GM18867 (cell line): Measurements from ENCODE around the gene SETD9.
A peak's percentile ranks its signal among the peaks of the same experiment; 100 is the strongest.

ENCODE experiments used
- ATAC-seq: cut with Tn5 transposase; IDR thresholded peaks from one replicate; pipeline ENCODE4 v1.9.1; 2021; ENCODE audit warnings: mild to moderate bottlenecking, moderate library complexity; ENCODE audit not compliant: unreplicated experiment

Gene SETD9

DNA sequence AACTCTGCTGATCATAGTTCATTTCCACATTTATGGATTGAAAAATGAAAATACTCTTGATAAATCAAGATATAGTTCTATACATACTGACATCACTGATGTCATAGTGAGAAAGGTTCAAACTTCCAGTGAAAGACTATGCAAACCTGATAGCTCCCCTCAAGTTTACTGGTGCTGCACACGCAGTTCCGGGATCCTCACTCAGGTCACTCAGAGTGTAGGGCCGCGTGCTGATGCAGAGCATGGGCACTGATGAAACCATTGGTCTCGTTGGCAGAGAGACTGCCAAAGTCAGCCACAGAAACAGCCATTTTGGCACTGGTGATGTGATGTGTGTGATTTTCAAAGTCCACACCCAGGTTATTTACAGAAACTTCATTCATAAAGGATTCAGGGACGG, 13.5 kb downstream of the SETD9 start:
- no peak for ATAC-seq

DNA sequence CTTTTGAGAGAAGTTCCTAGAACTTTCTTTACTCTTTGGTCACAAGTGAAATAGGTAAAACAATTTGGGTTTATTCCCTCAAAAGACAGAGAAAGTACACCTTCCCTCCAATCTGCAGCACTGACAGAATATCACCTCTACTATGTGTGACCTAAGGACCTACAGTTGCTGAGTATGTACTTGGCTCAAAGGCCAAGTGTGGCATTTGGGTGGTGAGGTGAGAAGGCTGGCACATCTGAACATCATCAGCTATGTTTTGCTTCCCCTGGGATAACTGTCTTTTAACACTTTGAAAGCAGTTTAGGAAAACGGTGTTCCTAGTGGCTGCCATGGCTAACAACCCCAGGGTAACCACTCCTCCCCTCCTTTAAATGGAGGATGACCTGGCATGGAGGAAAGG, 24.9 kb downstream of the SETD9 start:
- no peak for ATAC-seq

DNA sequence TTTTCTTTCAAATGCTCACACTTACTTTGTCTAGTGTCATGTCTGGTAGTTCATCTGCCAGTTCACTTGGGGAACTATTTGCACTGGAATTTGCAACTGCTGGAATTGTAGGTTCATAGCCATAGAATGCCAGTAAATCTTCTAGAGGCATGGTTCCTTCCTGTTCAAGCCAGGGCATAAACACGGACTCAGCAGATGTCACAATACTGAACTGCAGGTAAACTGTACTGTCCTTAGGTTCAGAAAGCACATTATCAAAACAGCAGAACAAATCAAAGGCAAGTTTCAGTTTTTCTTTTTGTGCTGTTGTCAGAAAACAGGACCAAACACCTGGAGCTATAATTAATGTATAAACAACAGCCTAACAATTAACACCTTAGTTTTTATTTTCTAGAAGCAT, 29.5 kb downstream of the SETD9 start:
- no peak for ATAC-seq

DNA sequence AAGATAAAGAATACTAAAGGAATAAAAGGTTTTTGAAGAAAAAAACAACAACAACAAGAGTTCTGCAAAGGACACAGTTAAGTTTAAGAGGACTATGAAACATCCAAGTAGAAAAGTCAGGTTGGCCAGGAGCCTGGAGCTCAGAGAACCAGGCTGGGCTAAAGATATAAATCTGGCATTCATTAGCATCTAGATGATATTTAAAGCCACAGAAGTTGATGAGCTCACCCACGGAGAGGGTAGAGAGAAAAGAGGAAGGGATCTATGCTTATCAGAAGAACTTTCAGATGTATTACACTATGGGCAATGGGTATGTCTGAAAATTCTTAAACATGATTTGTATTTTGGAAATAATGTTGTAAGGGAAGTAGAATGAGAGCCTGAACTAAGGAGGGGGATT, 32.6 kb downstream of the SETD9 start:
- ATAC-seq: no peak

DNA sequence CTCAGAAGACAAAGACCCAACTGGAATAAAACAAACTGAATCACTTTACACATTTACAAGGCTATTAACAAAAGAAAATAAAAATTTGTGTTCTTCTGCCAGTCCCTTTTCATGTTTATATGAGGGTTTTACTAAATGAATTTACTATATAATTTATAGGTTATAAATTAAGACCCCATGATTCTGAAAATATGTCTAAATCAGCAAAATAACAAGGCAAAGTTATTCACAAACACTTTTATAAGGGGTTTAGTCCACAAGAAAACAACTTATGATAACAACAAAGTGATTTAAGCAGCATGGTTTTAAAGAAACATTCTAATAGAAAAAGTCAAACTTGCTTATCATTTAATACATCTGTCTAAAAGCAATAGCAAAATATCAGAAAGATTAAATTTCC, 37.7 kb downstream of the SETD9 start:
- no peak for ATAC-seq

DNA sequence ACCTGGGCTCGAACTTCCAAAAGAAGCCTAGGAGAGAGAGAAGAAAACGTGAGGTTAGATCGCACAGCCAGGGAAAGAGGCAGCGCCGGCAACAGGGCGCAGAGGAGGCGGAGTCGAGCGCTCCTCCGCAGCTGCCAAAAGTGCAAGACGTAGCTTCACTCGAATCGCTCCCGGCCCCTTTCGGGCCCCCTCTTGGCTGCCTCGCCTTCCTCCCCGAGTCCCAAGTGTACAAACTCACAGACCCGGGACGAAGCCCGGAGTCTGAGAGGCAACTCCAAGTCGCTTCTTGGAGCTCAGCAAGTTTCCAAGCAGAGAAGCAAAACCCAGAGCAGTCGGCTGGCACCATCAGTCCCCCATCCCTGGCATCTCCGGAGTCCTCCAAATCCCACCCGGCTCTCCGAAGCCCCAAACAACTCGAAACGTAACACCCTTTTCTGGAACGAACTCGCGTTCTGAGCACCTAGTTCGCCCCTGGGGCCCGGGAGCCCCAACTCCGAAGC, 41.3 kb downstream of the SETD9 start:
- ATAC-seq: peak; percentile 55

DNA sequence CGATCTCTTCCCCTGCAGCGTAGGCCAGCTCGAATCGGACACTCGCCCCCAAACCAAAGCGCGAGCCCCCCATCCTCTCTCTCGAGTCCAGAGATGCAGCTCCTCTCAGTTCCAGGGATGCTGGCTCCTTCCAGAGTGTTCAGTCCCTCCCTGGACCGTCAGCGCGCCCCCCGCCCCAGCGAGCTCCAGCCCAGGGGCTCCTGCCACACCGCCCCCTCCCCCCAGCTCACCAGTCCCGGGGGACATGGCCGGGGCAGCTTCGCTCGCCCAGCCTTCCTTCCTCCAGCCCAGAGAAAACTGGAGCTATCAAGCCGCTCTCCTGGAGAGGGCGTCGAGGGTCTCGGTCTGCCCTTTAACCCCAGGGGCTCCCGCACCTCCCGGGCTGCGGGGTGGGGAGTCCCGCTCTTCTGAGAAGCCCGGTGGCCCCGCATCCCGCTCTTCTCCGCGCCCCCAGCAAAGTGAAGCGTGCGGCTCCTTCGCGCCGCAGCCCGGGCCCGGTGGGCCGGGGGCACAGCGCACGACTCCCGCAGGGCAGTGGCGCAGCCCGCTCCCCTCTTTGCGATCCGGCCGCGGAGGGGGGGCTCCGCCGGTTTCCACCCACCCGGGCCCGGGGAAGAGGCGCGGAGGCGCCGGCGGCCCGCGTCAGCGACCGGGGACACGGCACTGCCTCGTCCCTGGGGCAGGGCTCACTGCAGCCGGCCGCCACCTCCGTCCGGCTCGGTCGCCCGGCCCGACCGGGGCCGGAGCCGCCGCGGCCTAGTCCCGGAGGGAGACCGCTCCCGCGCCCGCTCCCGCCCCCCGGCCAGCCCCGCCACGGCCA, 41.9 kb downstream of the SETD9 start:
- peak; percentile 49 for ATAC-seq

DNA sequence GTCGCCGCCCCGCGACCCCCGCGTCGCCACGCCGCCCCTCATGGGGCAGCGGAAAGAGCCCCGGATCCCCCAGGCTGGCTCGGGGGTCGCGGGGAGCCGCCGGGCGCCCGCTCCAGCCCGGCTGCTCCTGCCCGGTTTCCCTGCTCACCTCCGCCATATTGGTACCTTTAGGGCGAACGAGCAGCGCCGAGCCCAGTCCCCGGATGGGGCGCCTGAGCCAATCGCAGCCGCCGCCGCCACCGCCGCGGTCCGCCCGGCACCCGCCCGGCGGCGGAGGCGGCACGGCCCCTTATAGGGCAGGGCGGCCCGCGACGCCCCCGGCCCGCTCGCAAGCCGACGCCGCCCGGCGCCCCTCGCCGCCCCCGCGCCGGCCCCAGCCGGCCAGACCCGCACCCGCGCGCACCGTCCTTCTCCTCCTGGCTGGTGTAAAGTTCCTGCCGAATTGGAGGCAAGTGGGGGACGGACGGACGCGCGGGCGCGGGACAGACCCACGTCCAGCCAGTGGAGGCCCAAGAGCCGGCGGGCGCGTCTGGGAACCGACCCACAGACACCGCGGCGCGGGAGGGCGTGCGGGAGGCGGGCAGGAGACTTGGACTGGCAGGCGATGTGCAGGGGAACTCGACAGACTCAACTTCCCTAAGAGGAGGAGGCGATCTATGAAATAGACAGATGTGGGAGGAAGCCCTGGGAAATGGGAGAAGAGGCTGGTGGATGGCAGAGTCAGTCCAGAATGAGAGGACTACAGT, 42.7 kb downstream of the SETD9 start, which contains the start of gene MIER3:
TSS of gene MIER3 (minus strand) at position 178 of the 746 bp plus-strand sequence. CDS start at position 157, 21 bp downstream.
- ATAC-seq: peak; percentile 93

DNA sequence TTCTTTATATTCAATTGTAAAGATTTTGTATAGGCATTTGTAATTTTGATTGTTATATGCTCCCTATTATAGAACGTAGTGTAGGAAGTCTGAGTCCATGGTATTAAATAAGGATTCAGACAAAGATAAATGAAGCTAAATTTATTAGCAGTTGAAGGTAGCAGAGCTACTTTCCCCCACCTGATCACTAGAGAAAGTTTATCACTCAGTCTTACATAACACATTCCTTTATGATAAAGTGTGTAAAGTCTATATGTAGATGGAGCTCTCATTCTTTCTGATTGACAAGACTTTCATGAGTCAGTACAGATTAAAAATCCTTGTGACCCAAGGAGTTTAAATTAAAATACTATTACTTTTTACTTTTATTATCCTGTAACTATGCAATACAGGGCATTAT, 44.9 kb downstream of the SETD9 start:
- ATAC-seq: no peak

DNA sequence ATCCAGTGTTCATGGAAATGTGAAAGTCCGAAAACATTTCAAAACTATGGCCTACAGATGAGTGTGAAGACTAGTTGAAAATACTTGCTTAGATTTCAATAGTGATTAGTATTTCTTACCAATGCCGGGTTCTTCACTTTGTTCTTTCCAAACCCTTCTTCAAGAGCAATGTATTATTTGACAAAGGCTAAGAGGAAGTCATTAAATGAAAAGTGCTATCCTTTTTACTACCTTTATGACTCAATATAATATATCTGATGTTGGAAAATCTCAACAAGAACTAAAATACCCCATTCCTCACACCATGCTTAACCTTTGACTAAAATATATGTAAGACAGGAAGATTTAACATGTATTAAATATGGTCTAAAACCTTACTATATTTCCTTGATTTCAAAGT, 49.2 kb downstream of the SETD9 start:
- no peak for ATAC-seq

DNA sequence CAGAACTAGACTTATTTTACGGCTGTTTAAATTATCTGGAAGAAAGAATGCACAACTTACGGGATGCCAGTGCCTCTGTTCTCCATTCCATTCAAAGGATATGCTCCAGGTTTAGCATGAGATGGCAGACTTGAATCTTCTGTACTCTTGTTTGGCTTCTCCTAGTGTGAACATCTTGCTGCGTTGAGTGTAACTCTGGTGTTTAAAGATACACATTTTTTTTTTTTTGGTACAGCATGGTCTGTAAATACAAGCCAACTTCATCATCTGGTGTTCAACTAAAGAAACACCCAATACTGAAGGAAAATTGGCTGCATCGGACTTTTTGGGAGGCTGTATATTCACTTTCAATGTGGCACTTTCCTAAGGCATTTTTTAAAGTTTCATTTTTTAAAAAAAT, 49.9 kb downstream of the SETD9 start:
- no peak for ATAC-seq

DNA sequence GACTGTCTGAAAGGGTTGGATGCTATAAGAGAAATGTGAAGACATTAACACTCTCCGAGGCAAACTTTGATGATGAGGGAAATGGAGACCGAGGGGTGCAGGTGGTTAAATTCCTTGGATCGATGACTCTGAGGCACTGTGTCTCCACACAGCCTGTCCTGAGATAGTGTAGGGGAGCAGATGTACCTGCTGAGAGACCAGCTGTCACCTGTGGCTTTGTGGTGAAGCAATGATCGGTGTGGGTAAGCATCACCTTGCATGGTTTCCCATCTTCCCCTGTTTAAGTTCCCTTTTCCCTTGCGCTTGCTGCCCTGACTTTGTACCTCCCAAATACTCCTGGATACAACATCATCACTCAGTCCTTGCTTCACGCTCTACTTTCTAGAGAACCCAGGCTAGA, 52.4 kb downstream of the SETD9 start:
- ATAC-seq: no peak

DNA sequence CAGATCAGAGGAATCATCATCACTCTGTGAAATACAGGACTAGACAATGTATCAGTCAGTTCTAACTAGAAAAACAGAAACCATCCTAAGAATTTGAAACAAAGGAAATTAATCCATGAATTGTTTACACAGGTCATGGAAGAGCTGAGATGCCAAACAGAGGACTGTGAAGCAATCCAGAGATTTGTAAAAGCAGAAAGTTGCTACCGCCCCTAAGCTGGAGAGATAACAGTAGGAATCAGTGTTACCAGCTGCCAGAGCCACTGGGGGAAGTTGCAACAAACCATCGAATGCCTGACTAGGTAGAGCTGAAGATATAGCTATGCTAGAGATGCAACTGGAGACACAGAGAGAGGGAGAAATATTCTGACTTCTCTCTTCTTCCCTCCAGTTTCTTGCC, 52.9 kb downstream of the SETD9 start:
- no peak for ATAC-seq

DNA sequence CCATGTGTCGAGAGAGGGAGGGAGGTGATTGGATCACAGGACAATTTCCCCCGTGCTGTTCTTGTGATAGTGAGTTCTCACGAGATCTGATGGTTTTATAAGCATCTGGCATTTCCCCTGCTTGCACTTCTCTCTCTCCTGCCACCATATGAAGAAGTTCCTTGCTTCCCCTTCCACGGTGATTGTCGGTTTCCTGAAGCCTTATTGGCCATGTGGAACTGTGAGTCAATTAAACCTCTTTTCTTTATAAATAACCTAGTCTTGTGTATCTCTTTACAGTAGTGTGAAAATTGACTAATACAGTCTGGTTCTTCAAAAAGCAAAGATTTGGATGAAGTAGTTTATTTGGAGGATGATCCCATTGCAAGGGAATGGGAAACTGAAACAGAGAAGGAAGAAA, 53.9 kb downstream of the SETD9 start:
- no peak for ATAC-seq

DNA sequence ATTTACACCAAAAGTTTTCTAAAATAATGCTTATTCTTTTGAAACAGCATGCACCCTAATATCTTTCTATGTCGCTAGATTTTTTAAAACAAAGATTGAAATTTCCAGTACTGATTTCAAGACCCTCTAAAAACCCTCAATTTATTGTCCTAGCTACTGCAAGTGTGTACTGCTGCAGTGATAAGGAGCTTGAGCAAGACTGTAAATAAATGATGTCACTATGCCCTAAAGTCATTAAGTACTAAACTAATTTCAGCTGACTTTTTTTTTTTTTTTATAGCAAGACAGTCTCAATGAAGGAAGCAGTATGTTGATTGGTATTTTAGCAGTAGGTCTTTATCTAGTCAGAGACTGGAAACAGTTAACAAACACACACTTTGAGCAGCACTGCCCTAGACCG, 54.8 kb downstream of the SETD9 start:
- no peak for ATAC-seq
